HuH-7 (cell line): ENCODE data around the gene TYR.
"Not testable (repeated sequence)": the region's sequence is repeated elsewhere in the genome, so short reads cannot be mapped to it uniquely, and the experiment has no call there.

Experiments
- DNase-seq: peaks from one replicate; pipeline ENCODE4 v3.0.0; 2011; ENCODE audit warnings: low spot score

TYR gene

GRCh38 chr11:89177691-89178231 is at the start of gene TYR:
TYR (plus strand) TSS chr11:89177875; CDS start chr11:89177954, 79 bp downstream.
- DNase-seq: no peak

- no peak for DNase-seq
Observed at GRCh38 chr11:89136606-89137005, 41.1 kb upstream of the TYR start.

- DNase-seq: no peak
Observed at GRCh38 chr11:89147229-89147628, 30.4 kb upstream of the TYR start.

GRCh38 chr11:89159974-89160373 is 17.7 kb upstream of the TYR start:
- DNase-seq: no peak

GRCh38 chr11:89161949-89162348 is 15.7 kb upstream of the TYR start:
- DNase-seq: no peak

GRCh38 chr11:89163686-89164085 is 14.0 kb upstream of the TYR start:
- no peak for DNase-seq

- DNase-seq: no peak
Observed at GRCh38 chr11:89168396-89168795, 9.3 kb upstream of the TYR start.

- no peak for DNase-seq
Observed at GRCh38 chr11:89175796-89176195, 1.9 kb upstream of the TYR start.

- no peak for DNase-seq
Observed at GRCh38 chr11:89176938-89177337, 737 bp upstream of the TYR start.

- DNase-seq: no peak
Observed at GRCh38 chr11:89181111-89181510, 3.4 kb downstream of the TYR start.

GRCh38 chr11:89182773-89183518 is 5.3 kb downstream of the TYR start:
- DNase-seq: no peak

GRCh38 chr11:89184021-89184420 is 6.3 kb downstream of the TYR start:
- no peak for DNase-seq

GRCh38 chr11:89189776-89190175 is 12.1 kb downstream of the TYR start:
- no peak for DNase-seq

GRCh38 chr11:89201138-89201537 is 23.5 kb downstream of the TYR start:
- DNase-seq: no peak

GRCh38 chr11:89203814-89204213 is 26.1 kb downstream of the TYR start:
- no peak for DNase-seq

GRCh38 chr11:89205378-89205777 is 27.7 kb downstream of the TYR start:
- DNase-seq: no peak

GRCh38 chr11:89220684-89221339 is 43.1 kb downstream of the TYR start:
- DNase-seq: no peak

- DNase-seq: no peak
Observed at GRCh38 chr11:89235083-89235482, 57.4 kb downstream of the TYR start.

GRCh38 chr11:89235976-89236375 is 58.3 kb downstream of the TYR start:
- no peak for DNase-seq

- not testable (repeated sequence) for DNase-seq
Observed at GRCh38 chr11:89247007-89247406, 69.3 kb downstream of the TYR start.

- no peak for DNase-seq
Observed at GRCh38 chr11:89249196-89249595, 71.5 kb downstream of the TYR start.

- not testable (repeated sequence) for DNase-seq
Observed at GRCh38 chr11:89261483-89261882, 83.8 kb downstream of the TYR start.

- no peak for DNase-seq
Observed at GRCh38 chr11:89267660-89268302, 90.1 kb downstream of the TYR start.
